H1 (cell line): ENCODE data around the gene PLA2R1. TPM values are rescaled to one million over a fixed set of nuclear protein-coding genes. Genes with fewer than 3 reads are reported as not detected.

Source experiments
- CTCF ChIA-PET: fragments of 300-600 bp; sonication (Branson Sonifier 250); formaldehyde crosslinking; loops from one replicate; lab custom pipeline; 2021; ENCODE audit not compliant: partially characterized antibody; lab: Charles Lee
- POLR2A ChIA-PET: fragments of 300-600 bp; sonication (Branson Sonifier 250); formaldehyde crosslinking; loops from one replicate; lab custom pipeline; 2021; ENCODE audit warnings: inconsistent platforms; ENCODE audit not compliant: partially characterized antibody; lab: Charles Lee
- DNase-seq, 2 experiments: peaks; one replicate each; pipeline versions ENCODE4 v3.0.0 to v3.0.0-alpha.2; 2010 to 2022; ENCODE audit warnings: low spot score in 2 of 2, low read depth in 1 of 2, mixed read lengths in 1 of 2
- FAIRE-seq: peaks from 2 replicates; lab custom pipeline; 2011; peaks lifted over from hg19 to GRCh38; lab: Jason Lieb, UNC
- H2AFZ ChIP-seq: 2 replicates; pipeline ENCODE4 v1.8.1; 2012; ENCODE audit warnings: low read length, inconsistent platforms
- H2AK5ac ChIP-seq: 2 replicates; pipeline ENCODE4 v1.6.1; 2013; ENCODE audit warnings: low read depth, low read length
- H2BK120ac ChIP-seq: replicated peaks from 2 replicates; pipeline ENCODE3; 2013; ENCODE audit warnings: low read depth, low read length, inconsistent platforms
- H2BK12ac ChIP-seq: 2 replicates; pipeline ENCODE4 v1.6.1; 2013; ENCODE audit warnings: low read depth, low read length
- H2BK15ac ChIP-seq: 2 replicates; pipeline ENCODE4 v1.6.1; 2013; ENCODE audit warnings: low read length
- H2BK20ac ChIP-seq: 2 replicates; pipeline ENCODE4 v1.6.1; 2013; ENCODE audit warnings: low read length
- H2BK5ac ChIP-seq: 2 replicates; pipeline ENCODE4 v1.6.1; 2013; ENCODE audit warnings: low read depth, low read length
- H3K14ac ChIP-seq: 2 replicates; pipeline ENCODE4 v1.6.1; 2013; ENCODE audit warnings: inconsistent platforms; ENCODE audit not compliant: insufficient read length
- H3K18ac ChIP-seq: 2 replicates; pipeline ENCODE4 v1.6.1; 2013; ENCODE audit warnings: low read length; ENCODE audit errors: extremely low read depth
- H3K23ac ChIP-seq: 2 replicates; pipeline ENCODE4 v1.6.1; 2013; ENCODE audit warnings: inconsistent platforms; ENCODE audit not compliant: insufficient read length
- H3K23me2 ChIP-seq: 2 replicates; pipeline ENCODE4 v1.6.1; 2013; ENCODE audit warnings: low read depth, low read length
- H3K27ac ChIP-seq: 2 replicates; pipeline ENCODE4 v1.6.1; 2011; ENCODE audit warnings: low read depth, low read length, inconsistent platforms
- H3K27me3 ChIP-seq, 4 experiments: replicated peaks in 1 of 4; 1 replicate in 1 of 4; 2 replicates in 3 of 4; pipeline versions ENCODE4 v1.6.1 to v1.8.1; 2011 to 2013; ENCODE audit warnings: low read length in 3 of 4, mild to moderate bottlenecking in 3 of 4, inconsistent platforms in 2 of 4, mixed read lengths in 2 of 4, moderate library complexity in 1 of 4; ENCODE audit not compliant: control insufficient read depth in 3 of 4, insufficient read depth in 3 of 4; ENCODE audit errors: extremely low read depth in 1 of 4
- H3K36me3 ChIP-seq, 4 experiments: 2 replicates each; pipeline versions ENCODE4 v1.6.1 to v1.8.1; 2011 to 2013; ENCODE audit warnings: mild to moderate bottlenecking in 4 of 4, low read length in 3 of 4, moderate library complexity in 2 of 4, control low read depth in 1 of 4, inconsistent platforms in 1 of 4; ENCODE audit not compliant: insufficient read depth in 4 of 4, control insufficient read depth in 2 of 4
- H3K4ac ChIP-seq: replicated peaks from 2 replicates; pipeline ENCODE3; 2013; ENCODE audit warnings: low read length, low read depth, mixed read lengths, inconsistent platforms; ENCODE audit not compliant: insufficient read length
- H3K4me1 ChIP-seq, 4 experiments: replicated peaks in 1 of 4; 1 replicate in 1 of 4; 2 replicates in 3 of 4; pipeline versions ENCODE4 v1.6.1 to v1.8.1; 2011 to 2013; ENCODE audit warnings: low read length in 3 of 4, inconsistent platforms in 2 of 4, mixed read lengths in 1 of 4; ENCODE audit not compliant: insufficient read depth in 4 of 4, control insufficient read depth in 3 of 4
- H3K4me2 ChIP-seq, 2 experiments: 2 replicates each; pipeline versions ENCODE4 v1.6.1 to v1.8.1; 2011 to 2013; ENCODE audit warnings: low read depth in 2 of 2, low read length in 2 of 2, control low read depth in 1 of 2, inconsistent platforms in 1 of 2, mild to moderate bottlenecking in 1 of 2; ENCODE audit not compliant: insufficient read depth in 1 of 2
- H3K4me3 ChIP-seq, 4 experiments: fragments of 200-600, 300-600 bp in 1 of 4; sonication (generic), shearing (Covaris generic), sonication (Bioruptor Twin) in 1 of 4; 2 replicates each; pipeline versions ENCODE4 v1.5.1 to v1.8.1; 2011 to 2016; ENCODE audit warnings: low read length in 4 of 4, low read depth in 3 of 4, control low read depth in 2 of 4, inconsistent platforms in 2 of 4, mild to moderate bottlenecking in 2 of 4, mixed read lengths in 1 of 4, moderate library complexity in 1 of 4; ENCODE audit not compliant: insufficient read depth in 2 of 4; ENCODE audit errors: extremely low read depth in 1 of 4
- H3K56ac ChIP-seq: replicated peaks from 2 replicates; pipeline ENCODE3; 2013; ENCODE audit warnings: low read depth, mild to moderate bottlenecking, mixed read lengths, low read length, inconsistent platforms; ENCODE audit not compliant: insufficient read length
- H3K79me1 ChIP-seq: 2 replicates; pipeline ENCODE4 v1.6.1; 2013; ENCODE audit warnings: low read depth, low read length, control low read depth
- H3K79me2 ChIP-seq, 2 experiments: 2 replicates each; pipeline versions ENCODE4 v1.6.1 to v1.8.1; 2012 to 2013; ENCODE audit warnings: low read length in 2 of 2, mild to moderate bottlenecking in 2 of 2, inconsistent platforms in 1 of 2; ENCODE audit not compliant: insufficient read depth in 2 of 2, control insufficient read depth in 1 of 2
- H3K9ac ChIP-seq, 4 experiments: replicated peaks in 1 of 4; 1 replicate in 1 of 4; 2 replicates in 3 of 4; pipeline versions ENCODE4 v1.6.1 to v1.8.1; 2011 to 2013; ENCODE audit warnings: low read depth in 3 of 4, low read length in 3 of 4, control low read depth in 2 of 4, mild to moderate bottlenecking in 2 of 4, moderate library complexity in 2 of 4, inconsistent platforms in 1 of 4; ENCODE audit errors: extremely low read depth in 1 of 4
- H3K9me3 ChIP-seq, 2 experiments: 2 replicates each; pipeline versions ENCODE4 v1.6.1 to v1.8.1; 2012 to 2013; ENCODE audit warnings: mild to moderate bottlenecking in 2 of 2, moderate library complexity in 2 of 2, control low read depth in 1 of 2, inconsistent platforms in 1 of 2, low read depth in 1 of 2, low read length in 1 of 2, mixed read lengths in 1 of 2; ENCODE audit not compliant: insufficient read depth in 2 of 2
- H4K20me1 ChIP-seq, 2 experiments: replicated peaks in 1 of 2; 2 replicates each; pipeline versions ENCODE3 to v1.8.1; 2011 to 2013; ENCODE audit warnings: inconsistent platforms in 2 of 2, low read length in 2 of 2, mild to moderate bottlenecking in 1 of 2; ENCODE audit not compliant: insufficient read depth in 2 of 2, control insufficient read depth in 1 of 2
- H4K5ac ChIP-seq: 2 replicates; pipeline ENCODE4 v1.6.1; 2013; ENCODE audit warnings: low read length, low read depth, mixed read lengths, inconsistent platforms; ENCODE audit not compliant: insufficient read length
- H4K8ac ChIP-seq: 2 replicates; pipeline ENCODE4 v1.8.0; 2013; ENCODE audit warnings: mild to moderate bottlenecking, moderate library complexity, low read length, inconsistent platforms; ENCODE audit not compliant: insufficient read depth; ENCODE audit errors: extremely low read depth
- H4K91ac ChIP-seq: replicated peaks from 2 replicates; pipeline ENCODE3; 2013; ENCODE audit warnings: low read length, mixed read lengths, inconsistent platforms; ENCODE audit not compliant: insufficient read length
- BACH1 ChIP-seq: IDR thresholded peaks from 2 replicates; pipeline ENCODE4 v1.6.1; 2012; ENCODE audit warnings: low read length, improper control_type of control experiment
- CHD1 ChIP-seq: IDR thresholded peaks from 2 replicates; pipeline ENCODE4 v1.6.1; 2012; ENCODE audit warnings: low read depth, low read length, improper control_type of control experiment
- EZH2 ChIP-seq: fragments of 200-600 bp; sonication (generic); IDR thresholded peaks from 2 replicates; pipeline ENCODE4 v1.7.1; 2012; ENCODE audit warnings: low read depth, mild to moderate bottlenecking, moderate library complexity, low read length, inconsistent platforms; ENCODE audit not compliant: severe bottlenecking
- GTF2F1 ChIP-seq: IDR thresholded peaks from 2 replicates; pipeline ENCODE4 v1.6.1; 2012; ENCODE audit warnings: low read depth, low read length, improper control_type of control experiment, borderline replicate concordance
- NRF1 ChIP-seq: IDR thresholded peaks from 2 replicates; pipeline ENCODE4 v1.6.1; 2011; ENCODE audit warnings: mild to moderate bottlenecking, low read depth, low read length, improper control_type of control experiment
- RNF2 ChIP-seq: fragments of 200-900, 300-1000 bp; sonication (generic); IDR thresholded peaks from 2 replicates; pipeline ENCODE4 v1.7.1; 2016; ENCODE audit warnings: borderline replicate concordance, low read depth, mild to moderate bottlenecking, antibody characterized with exemption, low read length; ENCODE audit not compliant: poor library complexity, severe bottlenecking; ENCODE audit errors: missing control alignments
- SRF ChIP-seq: IDR thresholded peaks from 2 replicates; pipeline ENCODE4 v1.6.1; 2011; ENCODE audit warnings: mild to moderate bottlenecking, low read depth, low read length, moderate library complexity
- TBP ChIP-seq: IDR thresholded peaks from 2 replicates; pipeline ENCODE4 v1.6.1; 2011; ENCODE audit warnings: low read depth, low read length, improper control_type of control experiment
- TEAD4 ChIP-seq: IDR thresholded peaks from 2 replicates; pipeline ENCODE4 v1.6.1; 2012; ENCODE audit warnings: low read depth, low read length, inconsistent platforms, mixed read lengths
- YY1 ChIP-seq: IDR thresholded peaks from 2 replicates; pipeline ENCODE4 v1.6.1; 2011; ENCODE audit warnings: low read depth, mild to moderate bottlenecking, low read length
- WGBS, 2 experiments: shearing (Covaris generic) in 1 of 2; methylation state at CpG; one replicate each; pipeline versions ENCODE4 v1.1.6 to v1.1.7; 2013 to 2015; ENCODE audit warnings: low lambda C conversion rate in 2 of 2, mixed read lengths in 2 of 2, inconsistent platforms in 1 of 2, low coverage in 1 of 2, missing lambda C conversion rate in 1 of 2; ENCODE audit not compliant: insufficient replicate concordance in 2 of 2, insufficient coverage in 1 of 2, insufficient read length in 1 of 2; ENCODE audit errors: extremely low coverage in 1 of 2, missing lambda C conversion rate in 1 of 2; 5-methylcytosine and 5-hydroxymethylcytosine counted together
- polyA plus RNA-seq, 7 experiments: library from polyadenylated mRNA; depleted of rRNA in 3 of 7; stranded (reverse) in 5 of 7; unstranded in 2 of 7; fragments of >200 nt in 5 of 7; fragments of 200-250 nt in 2 of 7; gene quantifications; 1 replicate in 5 of 7; 2 replicates in 1 of 7; 4 replicates in 1 of 7; pipeline versions ENCODE4 v1.2.1 to v1.2.3, GENCODE V29; 2011 to 2013; ENCODE audit warnings: missing spikeins in 2 of 7, mixed read lengths in 2 of 7
- total RNA-seq: library from RNA; stranded (reverse); fragmentation: NEBNext Ultra II Directional; extraction: Animal tissue kit (Norgen Biotek cat#: 25700); gene quantifications from 2 replicates; pipeline ENCODE4 v1.2.1, GENCODE V29; 2021
- TF ChIP-seq, protein P1 (sequence below): IDR thresholded peaks from 2 replicates; pipeline ENCODE4 v1.6.1; 2012; ENCODE audit warnings: inconsistent platforms
- TF ChIP-seq, protein P2 (sequence below): IDR thresholded peaks from 2 replicates; pipeline ENCODE4 v1.6.1; 2012; ENCODE audit warnings: low read length, inconsistent platforms

PLA2R1 gene
- total and polyA plus RNA-seq, 2 of the 8 experiments (the other 6 are each of a cell fraction or from before 2014, with no cell fraction given): 0.65 to 1.5 TPM

GRCh38 chr2:160014227-160014626 is 48.2 kb downstream of the PLA2R1 start:
- Histone ChIP-seq H4K8ac (no peak overlapping the region), H2AFZ (no peak overlapping the region), H3K79me1 (no peaks in the 10 kb centered on the region), H3K23me2 (no peaks in the 10 kb centered on the region), H4K5ac (no peak overlapping the region), H3K56ac (no peak overlapping the region), H2BK12ac (no peak overlapping the region), H3K4me2 (no peak overlapping the region), H3K23ac (no peak overlapping the region), H3K4me3 (no peak overlapping the region), H4K91ac (no peak overlapping the region), H3K27ac (no peak overlapping the region), H3K4me1 (no peaks in the 10 kb centered on the region), H3K79me2 (no peaks in the 10 kb centered on the region), H2BK5ac (no peak overlapping the region), H3K18ac (no peak overlapping the region), H4K20me1 (no peaks in the 10 kb centered on the region), H3K9me3 (no peaks in the 10 kb centered on the region), H2BK15ac (no peak overlapping the region), H2BK20ac (no peak overlapping the region), H3K4ac (no peak overlapping the region), H2BK120ac (no peak overlapping the region), H3K14ac (no peak overlapping the region), H3K27me3 (no peaks in the 10 kb centered on the region), H3K9ac (no peak overlapping the region), H2AK5ac (no peak overlapping the region), H3K36me3 (no peaks in the 10 kb centered on the region)
- ChIA-PET CTCF (interaction anchor here (0.8 to 1.4 kb wide), 4 partner anchors 9 to 32 kb away, joined by 3 to 5 read pairs (median 4); no protein-coding TSS in a partner anchor), POLR2A (no interaction called here)
- DNase-seq (no peak), FAIRE-seq (no peak)
- 46% methylated on average over 2 of the region's 2 CpGs; no CpG with 5 or more reads in 1 of the 2 experiments for WGBS, 2 experiments
- TF ChIP-seq TBP (no peak), SRF (no peak), CHD1 (no peak), TEAD4 (no peak), GTF2F1 (no peak), RNF2 (no peak), BACH1 (no peak), NRF1 (no peak), YY1 (no peak), EZH2 (no peak)
- TF ChIP-seq, protein P1, sequence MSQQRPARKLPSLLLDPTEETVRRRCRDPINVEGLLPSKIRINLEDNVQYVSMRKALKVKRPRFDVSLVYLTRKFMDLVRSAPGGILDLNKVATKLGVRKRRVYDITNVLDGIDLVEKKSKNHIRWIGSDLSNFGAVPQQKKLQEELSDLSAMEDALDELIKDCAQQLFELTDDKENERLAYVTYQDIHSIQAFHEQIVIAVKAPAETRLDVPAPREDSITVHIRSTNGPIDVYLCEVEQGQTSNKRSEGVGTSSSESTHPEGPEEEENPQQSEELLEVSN: no peak
- TF ChIP-seq, protein P2, sequence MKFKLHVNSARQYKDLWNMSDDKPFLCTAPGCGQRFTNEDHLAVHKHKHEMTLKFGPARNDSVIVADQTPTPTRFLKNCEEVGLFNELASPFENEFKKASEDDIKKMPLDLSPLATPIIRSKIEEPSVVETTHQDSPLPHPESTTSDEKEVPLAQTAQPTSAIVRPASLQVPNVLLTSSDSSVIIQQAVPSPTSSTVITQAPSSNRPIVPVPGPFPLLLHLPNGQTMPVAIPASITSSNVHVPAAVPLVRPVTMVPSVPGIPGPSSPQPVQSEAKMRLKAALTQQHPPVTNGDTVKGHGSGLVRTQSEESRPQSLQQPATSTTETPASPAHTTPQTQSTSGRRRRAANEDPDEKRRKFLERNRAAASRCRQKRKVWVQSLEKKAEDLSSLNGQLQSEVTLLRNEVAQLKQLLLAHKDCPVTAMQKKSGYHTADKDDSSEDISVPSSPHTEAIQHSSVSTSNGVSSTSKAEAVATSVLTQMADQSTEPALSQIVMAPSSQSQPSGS: no peak
